Medulla oblongata (tissue), 1 donor: ENCODE results near the gene RNF10.
A peak's percentile ranks its signal among the peaks of the same experiment; 100 is the strongest.
"Not testable (repeated sequence)": the region's sequence is repeated elsewhere in the genome, so short reads cannot be mapped to it uniquely, and the experiment has no call there.

ENCODE experiments used
- DNase-seq: peaks from one replicate; pipeline ENCODE4 v3.0.0-alpha.2; 2015; ENCODE audit errors: extremely low spot score

RNF10 gene

GRCh38 chr12:120528861-120529525 is 5.2 kb upstream of the RNF10 start, which contains the start of gene COQ5:
Gene COQ5, minus strand, starts transcription at chr12:120529158. Its CDS starts 17 bp downstream, at chr12:120529141.
- peak; percentile 94 for DNase-seq

DNA sequence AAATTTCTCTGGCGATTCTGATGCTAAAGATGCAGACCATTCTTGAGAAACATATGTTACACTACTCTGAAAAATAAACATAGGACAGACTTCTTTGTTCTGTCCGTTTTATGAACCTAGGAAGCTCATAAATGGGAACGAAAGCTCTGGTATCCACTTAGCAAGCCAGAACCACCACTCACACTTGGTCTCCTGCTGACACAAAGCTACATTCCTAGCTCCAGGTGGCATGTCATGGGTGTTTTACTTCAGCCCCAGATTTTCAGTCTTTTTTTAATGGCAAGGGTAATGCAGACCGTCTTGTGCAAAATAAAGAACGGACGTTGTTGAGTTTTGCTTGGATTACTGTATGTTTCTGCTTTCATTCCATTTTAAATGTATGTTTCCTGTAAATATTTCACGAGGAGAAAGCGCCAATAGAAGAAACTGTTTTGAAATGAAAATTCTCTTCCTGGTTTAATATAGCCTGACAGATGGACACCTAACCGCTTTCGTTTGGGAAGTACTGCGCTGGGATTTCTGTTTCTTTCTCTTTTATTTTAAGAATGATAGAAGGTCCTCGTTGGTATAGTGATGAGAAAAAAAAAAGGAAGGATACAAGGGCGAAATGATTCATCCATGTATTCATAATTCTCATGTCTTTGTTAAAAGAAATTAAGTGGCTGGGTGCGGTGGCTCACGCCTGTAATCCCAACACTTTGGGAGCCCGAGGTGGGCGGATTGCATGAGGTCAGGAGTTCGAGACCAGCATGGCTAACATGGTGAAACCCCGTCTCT is 4.3 kb upstream of the RNF10 start:
- DNase-seq: peak; percentile 60

DNA sequence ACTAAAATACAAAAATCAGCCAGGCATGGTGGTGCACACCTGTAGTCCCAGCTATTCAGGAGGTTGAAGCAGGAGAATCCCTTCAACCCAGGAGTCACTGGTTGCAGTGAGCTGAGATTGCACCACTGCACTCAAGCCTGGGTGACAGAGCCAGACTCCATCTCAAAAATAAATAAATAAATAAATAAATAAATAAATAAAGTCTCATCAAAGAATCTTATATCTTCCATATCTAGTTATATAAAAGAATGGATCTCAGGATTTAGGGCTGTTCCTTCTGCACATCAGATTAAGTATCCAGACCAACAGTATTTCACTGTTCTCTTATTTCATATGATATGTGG is 3.8 kb upstream of the RNF10 start:
- DNase-seq: not testable (repeated sequence)

DNA sequence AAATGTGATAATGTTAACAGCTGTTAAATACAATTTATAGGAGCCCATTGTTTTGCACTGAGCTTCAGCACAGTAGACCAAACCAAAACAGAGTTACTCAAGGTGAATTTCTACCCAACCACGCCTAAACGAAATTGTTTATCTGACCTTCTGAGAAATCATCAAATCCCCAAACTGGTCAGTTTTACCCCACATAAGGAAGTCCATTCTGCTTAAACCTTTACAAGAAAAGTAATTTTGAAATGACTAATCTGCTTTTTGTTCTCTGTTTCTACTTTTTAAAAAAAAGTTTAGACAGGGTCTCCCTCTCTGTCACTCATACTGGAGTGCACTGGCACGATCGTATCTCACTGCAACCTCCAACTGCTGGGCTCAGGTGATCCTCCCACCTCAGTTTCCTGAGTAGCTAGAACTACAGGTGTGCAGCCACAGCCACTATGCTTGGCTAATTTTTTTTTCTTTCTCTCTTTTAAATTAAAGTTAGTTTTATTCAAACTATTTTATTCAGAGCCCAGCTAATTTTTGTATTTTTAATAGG is 1.4 kb upstream of the RNF10 start:
- DNase-seq: no peak

GRCh38 chr12:120534703-120535655 is 823 bp downstream of the RNF10 start:
- no peak for DNase-seq

GRCh38 chr12:120536064-120536791 is 2.1 kb downstream of the RNF10 start:
- no peak for DNase-seq

- DNase-seq: no peak
Observed at GRCh38 chr12:120537856-120538220, 3.7 kb downstream of the RNF10 start.

DNA sequence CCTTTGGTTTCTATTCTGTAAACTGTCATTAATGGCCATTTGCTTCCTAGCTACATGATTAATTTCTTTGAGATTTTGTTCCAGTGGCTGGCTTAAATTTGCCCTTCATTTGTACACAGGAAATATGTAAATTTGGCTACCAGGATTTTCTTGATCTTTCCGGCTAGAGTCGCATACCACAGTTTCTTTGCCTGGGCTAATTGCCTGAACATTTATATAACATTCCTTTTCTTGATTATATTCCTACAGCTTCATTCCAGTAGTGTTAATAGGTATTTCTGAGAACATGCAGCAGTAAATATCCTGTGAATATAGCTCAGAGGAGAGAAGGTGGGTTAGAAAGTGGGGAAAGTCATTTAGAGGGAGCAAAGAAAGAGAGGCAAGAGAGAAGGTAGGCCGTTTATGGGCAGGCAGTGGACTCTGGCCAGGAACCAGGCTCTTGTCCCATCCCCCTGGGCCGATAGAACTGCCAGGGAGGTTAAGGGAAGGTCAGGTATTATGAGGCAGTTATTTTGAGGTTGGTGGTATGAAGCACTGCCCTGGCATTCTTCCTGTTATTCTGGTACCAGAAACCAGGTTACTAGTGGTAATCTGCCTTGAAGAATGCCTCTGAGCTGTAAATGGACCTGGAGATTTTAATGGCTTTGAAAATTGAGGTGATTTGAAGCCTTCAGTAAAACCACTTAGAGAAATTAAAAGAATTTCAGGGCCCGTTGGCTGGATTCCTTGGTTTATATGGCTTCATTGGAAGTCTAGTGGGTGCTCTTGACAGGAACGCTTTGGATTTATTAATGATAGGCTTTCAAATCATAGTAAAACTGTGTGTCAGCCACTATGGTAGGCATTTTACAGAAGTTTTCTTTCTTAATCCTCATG is 4.4 kb downstream of the RNF10 start:
- no peak for DNase-seq

DNA sequence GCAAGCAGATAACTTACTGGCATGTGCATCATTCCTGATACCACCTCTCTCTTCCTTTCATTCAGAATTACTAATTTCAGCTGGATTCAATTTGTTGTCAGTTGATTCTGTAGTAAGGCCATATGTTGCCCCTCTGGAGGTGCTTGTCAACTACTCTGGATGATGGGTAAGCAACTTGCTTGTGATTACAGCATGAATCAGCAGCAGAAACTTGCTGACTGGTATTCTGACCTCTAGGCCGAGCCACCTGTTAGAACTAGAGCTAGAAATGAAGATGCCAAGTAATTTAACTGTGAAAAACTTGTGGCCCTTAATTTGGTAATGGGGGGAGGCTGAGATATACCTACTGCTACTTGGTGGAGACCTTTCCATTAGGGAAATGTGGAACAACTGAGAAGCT is 5.1 kb downstream of the RNF10 start:
- DNase-seq: no peak

DNA sequence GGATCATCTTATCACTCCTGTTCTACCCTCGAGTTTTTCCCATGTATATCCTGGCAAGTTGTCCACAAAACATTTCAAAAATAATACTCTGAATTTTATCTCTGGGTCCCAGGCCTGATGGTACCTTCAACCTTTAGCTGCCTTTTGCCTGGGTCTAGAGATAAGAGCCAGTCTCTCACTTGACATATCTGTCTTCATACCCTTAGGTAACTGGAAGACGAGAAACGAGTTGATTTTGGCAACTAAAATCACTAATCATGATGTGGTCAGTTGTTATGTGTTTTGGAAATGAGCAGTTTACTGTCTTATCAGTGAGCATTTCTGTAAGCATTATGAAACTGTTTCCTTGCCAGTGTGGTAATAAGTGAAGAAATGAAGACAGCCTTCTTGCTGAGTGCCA is 6.3 kb downstream of the RNF10 start:
- no peak for DNase-seq

GRCh38 chr12:120542166-120542565 is 8.0 kb downstream of the RNF10 start:
- no peak for DNase-seq

GRCh38 chr12:120544691-120545090 is 10.5 kb downstream of the RNF10 start:
- no peak for DNase-seq

GRCh38 chr12:120546050-120546386 is 11.9 kb downstream of the RNF10 start:
- no peak for DNase-seq

DNA sequence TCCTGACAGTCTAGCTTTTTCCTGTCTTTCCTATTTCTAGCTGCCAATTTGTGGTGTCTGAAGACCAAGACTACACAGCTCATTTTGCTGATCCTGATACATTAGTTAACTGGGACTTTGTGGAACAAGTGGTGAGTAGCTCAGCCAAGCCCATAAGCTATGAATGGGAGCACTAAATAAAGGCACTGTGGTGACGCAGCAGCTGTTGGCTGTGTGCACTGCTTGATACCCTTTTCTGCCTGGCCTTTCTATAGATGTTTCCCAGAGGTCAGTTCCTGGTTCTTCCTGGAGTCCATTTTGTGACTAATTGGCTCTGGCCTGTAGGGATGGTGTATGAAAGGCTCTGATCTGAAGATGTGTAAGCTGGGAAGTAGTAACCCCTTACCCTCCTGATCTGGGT is 20.5 kb downstream of the RNF10 start:
- DNase-seq: peak; percentile 52

DNA sequence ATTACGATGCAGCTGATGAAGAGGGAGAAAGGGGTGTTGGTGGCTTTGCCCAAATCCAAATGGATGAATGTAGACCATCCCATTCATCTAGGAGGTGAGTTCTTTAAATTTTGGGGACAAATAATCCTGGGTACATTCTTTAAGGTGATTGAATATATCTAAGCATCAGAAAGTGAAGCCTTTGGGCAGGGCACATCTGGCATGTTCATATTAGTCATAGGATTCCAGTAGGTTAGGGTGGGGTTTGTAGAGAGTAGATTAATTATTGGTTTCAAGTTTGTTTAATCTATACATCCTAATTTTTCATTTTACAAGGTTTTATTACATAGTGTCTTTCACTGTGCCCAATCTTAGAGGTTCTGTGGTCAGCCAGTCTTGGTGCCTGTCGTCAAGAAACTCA is 23.4 kb downstream of the RNF10 start:
- DNase-seq: no peak

GRCh38 chr12:120562906-120563305 is 28.8 kb downstream of the RNF10 start:
- no peak for DNase-seq

DNA sequence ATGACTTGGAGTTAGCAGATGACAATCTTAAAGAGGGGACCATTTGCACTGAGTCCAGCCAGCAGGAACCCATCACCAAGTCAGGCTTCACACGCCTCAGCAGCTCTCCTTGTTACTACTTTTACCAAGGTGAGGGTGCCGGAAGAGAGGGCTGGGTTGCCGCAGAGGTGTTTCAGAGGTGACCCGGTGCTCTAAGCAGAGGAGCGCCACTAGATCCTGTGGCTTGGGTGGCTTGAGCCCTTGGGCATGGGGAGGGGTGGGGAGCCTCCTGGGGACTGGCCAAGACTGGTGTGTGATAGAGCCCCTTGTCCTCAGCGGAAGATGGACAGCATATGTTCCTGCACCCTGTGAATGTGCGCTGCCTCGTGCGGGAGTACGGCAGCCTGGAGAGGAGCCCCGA is 29.3 kb downstream of the RNF10 start:
- no peak for DNase-seq

- no peak for DNase-seq
Observed at GRCh38 chr12:120571299-120571698, 37.1 kb downstream of the RNF10 start.

- DNase-seq: no peak
Observed at GRCh38 chr12:120573560-120573959, 39.4 kb downstream of the RNF10 start.

DNA sequence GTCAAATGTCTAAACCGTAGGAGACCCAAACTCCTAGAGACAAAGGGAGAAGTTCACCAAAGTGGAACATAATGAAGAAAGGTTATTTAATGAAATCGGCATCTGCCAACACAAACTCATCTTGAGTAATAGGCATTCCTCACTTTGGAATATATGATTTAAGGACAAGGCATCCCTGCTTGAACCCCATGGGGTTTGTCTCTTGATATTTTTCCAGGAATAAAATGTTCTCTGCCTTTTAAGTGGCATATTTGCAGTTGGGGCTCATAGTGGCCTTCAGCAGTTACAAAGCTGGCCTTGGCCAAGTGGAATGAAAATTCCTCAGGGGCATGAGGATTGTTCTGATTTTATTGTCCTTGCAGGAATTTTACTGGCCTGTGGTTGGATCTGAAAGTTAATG is 40.0 kb downstream of the RNF10 start:
- DNase-seq: no peak

DNA sequence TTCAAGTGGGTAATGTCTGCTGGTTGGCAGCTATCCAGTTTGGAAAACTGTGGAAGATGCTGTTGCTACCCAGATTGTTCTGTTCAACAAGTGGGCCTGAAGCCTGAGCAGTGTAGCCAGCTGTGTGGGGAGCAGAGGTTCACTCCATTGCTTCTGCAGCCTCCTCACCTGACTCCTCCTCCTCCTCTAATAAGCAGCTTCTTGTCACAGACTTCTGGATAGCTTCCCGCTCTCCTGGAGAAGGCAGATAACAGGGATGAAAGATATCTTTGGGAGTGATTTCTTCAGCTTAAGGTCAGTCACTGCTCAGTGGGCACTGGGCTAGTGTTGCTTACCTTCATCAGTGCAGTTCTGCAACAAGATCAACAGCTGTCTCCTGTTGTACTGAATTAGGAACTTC is 45.0 kb downstream of the RNF10 start:
- DNase-seq: no peak
